ENCODE measurements around the gene MLH3.
A peak's percentile ranks its signal among the peaks of the same experiment; 100 is the strongest.

The MLH3 gene

DNA sequence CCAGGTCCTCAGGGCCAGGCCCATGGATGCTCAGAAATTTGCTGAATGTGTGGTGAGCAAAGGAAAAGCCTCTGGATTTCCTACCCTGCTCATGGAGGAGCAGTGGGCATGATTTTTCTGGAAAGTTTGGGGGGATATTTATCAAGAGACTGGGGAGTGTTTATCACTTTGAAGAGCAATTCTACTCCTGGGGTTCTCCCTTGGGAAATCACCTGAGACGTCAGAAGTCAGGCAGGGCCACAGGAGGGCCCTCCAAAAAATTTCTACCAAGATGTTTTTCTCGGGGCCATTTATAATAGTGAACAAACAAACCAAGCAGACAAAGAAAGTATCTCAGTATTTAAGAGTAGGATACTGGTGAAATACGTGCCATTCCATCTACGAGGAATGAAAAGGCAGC is 68.6 kb downstream of the MLH3 start:
- DNase-seq: no peak

DNA sequence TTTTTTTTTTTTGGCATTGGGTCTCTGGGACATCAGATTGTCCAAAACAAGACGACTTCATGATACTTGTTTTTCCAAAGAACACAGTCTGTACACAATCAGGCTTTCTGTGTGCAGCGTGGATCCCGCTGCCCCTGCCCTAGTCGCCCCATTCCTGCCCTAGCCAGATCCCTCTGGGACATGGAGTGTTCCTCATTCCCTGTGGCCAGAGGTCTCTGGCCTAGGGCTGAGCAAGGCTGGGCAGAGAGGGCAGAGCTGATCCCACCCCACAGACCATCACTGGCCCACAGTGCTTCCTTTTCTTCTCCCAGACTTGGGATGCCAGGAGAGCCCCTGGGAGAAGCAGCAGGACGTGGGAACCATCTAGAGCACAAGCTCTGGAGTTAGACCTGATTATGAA is 69.4 kb downstream of the MLH3 start:
- no peak for DNase-seq

DNA sequence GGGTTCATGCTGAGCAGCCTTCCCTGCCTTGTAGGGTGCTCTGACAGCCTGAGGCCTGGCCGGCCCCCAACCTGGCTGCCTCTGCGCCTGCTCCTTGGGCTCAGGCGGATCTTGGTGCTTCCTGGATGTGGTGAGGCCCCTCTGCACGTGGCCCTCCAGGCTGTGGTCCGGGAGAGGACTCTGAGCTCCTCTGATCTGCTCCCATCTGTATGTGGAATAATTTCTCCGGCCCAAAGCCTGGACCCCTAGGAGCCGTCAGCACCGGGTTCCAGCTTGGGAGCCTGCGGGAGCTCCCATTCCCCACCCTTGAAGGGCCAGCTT is 69.8 kb downstream of the MLH3 start:
- DNase-seq: no peak

DNA sequence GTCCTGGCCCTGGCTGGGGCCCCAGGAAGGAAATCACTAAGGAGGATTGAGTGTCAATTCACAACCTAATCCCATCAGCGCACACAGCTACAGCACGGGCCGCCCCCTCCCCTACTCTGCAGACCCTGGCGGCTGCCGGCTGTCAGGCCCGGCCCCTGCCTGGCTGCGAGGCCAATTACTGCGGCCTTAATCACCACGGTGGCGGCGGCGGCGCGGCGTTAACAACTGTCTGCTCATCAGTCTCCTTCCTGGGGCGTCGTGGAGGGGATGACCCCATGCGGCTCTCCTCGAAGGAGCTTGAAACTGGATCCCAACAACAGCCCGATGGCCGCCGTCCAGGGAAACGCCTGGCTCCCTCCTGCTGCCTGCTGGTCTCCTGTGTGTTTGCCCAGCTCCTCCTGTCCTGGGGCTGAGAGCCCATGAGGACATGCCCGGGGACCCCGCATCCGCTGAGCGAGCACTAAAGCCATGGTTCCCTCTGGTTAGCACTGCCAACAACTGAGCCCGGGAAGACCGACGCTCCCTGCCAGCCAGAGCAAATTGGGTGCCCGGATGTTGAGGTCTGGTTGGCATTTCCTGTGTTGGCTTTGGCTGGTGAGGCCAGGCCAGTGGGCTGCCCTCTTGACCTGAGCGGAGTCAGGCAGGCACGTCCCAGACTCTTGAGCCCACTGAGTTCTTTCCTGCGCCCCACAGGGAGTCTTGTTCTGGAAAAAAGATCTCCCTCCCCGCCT is 70.4 kb downstream of the MLH3 start:
- DNase-seq: peak; percentile 91

DNA sequence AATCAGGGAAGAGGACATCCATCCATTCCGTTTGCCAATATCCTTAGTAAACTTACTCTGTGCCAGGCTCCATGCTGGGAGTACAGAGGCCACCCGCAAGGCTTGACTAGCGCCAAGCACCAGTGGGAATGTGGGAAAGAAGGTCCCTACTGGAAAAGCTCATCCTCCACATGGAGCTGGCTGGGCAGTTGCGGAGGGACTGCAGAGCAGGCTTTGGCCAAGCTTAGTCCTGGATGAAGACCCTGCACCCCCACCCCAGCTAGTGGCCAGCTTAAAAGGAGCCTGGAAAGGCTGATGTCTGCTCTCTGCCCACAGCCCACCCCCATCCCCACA is 70.9 kb downstream of the MLH3 start:
- DNase-seq: peak; percentile 72

DNA sequence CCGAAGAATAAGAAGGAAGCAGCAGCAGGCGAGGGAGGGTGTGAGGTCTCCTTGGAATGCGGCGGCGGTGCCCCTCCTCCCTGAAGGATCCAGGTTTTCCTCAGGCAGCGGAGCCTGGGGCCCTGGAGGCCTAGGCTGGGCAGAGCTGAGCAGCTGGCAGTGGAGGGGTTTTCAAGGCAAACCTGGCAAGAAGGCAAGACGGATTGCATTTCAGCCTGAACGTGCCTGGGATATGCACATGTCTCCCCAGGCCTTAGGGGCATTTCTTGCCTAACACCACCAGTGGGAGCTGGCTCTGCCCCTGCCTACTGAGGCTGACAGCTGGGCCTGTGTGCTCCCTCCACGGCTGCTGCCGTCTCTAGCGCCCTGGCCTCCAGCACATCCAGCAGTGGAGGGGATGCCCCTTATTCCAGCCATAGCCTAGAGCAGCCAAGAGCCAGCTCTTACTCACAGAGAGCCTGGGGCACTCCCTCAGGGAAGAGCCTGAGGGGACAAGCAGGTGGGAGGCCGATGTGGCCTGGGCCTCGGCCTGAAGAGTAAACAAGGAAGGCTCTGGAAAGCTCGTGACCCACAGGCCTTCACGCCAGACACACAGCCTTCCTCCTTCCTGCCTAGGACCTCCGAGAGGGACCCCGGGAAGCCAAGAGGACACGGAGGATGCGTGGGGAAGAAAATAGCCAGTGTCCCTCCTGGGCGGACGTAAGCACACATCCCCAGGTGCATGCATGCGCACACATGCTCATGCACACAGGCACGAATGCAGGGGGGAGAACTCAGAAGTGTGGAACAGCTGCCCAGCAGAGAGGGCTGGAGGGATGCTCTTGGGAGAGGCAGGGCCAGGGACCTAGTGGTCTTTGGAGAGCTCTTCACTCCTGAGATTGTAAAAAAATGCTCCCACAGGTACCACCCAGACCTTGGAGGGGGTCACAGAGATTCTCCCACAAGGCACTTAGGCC is 71.5 kb downstream of the MLH3 start:
- peak; percentile 20 for DNase-seq

DNA sequence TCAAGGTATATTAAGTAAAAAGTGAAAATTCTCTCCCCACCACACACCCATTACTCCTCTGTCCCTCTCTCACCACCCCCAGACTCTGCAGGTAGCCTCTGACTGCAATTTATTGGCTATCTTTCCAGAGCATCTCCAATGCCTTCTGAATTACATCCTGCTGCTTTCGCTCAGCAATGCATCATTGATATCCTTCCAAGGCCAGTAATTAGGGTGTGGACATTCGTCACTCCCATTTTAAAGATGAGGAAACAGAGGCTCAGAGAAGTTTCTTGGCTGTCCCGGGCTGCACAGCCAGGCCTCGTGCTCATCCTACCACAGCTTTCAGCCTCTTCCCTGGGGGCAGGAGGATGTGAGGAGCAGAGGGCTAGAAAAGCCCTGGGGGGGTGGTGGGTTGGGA is 72.2 kb downstream of the MLH3 start:
- DNase-seq: no peak

DNA sequence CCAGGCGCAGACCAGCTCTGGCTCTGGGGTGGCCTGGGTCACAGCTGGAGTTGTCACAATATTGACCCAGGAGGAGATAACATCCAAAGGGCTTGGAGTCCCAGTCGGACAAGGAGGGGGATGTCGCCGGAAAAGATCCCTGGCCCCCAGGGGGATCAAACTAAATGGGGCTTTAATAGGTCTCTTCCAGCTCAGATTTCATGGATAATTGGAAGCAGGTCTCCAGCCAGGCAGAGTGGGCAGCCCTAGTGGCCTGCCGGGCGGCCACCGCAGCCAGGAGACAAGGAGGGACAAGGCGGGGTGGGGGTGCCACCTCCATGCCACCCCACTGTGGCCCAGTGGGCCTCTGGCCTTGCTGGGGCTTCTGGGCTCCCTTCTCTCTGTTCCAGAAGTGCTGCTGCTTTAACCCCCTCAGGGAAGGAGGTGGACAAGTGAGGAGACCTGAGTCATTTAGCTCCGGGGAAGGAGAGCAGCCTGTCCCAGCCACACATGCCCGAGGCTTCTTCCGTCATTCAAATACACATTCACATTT is 72.8 kb downstream of the MLH3 start:
- DNase-seq: no peak

DNA sequence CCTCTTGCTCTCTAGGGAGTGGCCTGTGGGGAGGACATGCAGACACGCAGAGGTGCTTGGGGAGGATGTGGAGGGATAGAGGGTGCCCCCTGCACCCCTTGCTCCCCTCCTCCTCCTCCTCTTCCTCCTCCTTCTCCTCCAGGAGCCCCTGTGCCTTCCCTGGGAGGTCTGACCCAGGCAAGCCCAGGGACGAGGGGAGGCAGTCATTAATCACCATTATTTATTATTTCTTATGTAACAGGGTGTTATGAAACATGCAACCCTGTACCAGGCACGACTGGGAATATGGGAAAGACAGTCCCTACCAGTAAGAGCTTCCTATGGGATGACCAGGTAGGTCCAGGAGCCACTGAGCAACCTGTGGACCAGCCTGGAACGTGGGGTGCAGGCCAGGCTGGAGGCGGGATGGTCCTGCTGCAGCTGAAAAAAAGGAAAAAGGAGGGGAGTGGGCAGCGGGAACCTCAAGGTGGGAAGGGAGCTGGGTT is 73.3 kb downstream of the MLH3 start:
- no peak for DNase-seq

DNA sequence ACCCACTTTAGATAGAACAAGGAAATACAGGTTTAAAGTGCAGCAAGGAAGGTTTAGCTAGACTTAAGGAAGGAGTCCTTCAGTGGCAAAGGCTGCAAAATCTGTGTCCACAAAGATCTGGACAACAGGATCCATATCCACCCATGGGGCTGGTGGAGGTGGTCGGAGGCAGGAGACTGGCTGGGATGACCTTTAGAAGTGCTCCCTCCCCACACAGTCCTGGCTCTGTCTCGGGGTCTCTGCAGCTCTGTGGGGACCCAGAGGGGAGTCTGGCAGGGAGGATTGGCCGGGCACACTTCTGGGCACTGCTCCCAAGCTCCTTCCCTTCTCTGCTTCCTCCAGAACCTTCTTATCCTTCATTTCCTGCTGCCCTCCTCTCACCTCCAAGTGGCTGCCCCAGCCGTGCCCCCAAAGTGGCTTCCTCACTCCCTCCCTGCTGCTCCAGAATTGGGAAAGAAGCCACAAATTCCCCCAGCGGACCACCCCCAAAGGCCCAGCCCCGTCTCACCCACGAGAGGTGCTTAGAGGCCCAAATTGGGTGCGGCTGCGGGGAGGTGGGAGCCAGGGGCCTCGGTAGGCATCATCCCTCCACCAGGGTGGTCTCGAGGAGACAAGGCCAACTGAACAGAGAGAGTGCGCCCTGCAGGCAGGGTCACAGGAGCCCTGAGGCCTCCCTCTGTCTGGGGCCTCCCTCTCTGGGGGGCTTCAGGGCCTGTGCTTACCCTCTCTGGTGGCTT is 73.9 kb downstream of the MLH3 start:
- DNase-seq: no peak

DNA sequence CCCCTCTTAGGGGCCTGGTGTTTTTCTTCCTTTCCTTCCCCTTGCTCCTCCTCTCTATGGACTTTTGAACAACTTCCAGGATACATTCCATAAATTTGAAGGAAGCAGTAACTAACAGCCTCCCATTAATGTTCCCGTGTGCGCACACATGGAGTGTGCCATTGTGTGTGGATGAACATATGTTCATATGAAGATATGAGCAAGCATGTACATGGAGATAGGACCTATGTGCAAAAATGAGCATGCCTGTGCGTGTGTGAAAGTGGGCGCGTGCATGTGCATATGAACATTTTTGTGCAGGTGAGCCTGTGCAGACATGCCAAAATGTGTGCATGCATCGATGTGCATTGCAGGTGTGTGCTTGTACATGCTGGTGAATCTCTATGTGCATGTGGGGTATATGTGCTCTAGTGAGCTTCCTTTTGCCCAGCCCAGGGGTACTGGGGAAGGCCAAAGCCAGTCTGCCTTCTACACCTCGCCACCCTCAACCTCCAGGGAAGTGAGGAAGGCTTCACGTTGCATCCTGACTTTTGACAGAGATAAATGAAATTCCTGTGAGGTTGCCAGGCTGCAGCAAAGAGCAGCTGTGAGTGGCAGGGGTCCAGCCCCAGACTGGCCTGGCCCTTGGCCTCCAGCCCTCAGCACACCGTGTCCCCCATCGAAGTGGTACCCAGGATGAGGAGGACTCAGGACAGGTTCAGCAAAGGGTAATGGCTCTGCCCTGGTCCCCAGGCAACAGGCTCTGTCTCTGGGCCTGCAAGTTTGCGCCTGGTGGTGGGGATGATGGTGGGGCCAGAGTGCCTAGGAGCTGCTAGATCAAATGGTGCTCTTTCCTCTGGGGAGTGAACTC is 74.8 kb downstream of the MLH3 start:
- no peak for DNase-seq

DNA sequence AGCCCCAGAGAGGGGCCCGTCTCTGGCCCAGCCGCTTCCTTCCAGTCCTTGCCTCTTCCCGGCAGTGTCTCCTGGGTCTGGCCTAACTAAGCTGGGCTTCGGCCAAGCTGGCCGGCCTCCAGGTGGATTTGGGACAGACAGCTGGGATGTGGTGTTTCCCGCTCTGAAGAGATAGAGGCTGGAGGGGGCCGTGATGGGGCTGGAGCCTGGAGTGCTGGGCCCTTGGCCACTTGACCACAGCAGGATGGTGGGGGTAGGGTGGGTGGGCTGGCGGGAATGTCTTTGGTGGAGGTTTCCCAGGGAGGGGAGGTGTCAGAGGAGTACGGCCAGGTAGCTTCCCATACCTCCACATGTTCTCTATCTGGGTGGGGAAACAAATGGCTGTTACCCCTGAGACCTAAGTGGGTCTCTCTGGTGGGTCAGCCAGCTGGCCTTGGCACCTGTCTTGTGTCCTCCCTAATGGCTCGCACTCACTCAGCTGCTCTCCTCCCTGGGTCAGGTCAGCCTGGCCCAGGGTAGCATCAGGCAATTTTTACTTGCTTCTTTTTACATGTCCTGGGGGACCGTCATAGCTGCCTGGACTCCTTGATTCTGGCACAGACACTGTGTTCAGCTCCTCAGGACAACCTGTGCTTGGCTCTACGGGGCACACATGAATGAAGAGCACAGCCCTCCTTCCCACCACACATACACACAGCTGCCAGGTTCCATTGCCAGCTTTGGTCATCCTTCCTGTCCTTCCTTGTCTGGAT is 76.0 kb downstream of the MLH3 start:
- no peak for DNase-seq

DNA sequence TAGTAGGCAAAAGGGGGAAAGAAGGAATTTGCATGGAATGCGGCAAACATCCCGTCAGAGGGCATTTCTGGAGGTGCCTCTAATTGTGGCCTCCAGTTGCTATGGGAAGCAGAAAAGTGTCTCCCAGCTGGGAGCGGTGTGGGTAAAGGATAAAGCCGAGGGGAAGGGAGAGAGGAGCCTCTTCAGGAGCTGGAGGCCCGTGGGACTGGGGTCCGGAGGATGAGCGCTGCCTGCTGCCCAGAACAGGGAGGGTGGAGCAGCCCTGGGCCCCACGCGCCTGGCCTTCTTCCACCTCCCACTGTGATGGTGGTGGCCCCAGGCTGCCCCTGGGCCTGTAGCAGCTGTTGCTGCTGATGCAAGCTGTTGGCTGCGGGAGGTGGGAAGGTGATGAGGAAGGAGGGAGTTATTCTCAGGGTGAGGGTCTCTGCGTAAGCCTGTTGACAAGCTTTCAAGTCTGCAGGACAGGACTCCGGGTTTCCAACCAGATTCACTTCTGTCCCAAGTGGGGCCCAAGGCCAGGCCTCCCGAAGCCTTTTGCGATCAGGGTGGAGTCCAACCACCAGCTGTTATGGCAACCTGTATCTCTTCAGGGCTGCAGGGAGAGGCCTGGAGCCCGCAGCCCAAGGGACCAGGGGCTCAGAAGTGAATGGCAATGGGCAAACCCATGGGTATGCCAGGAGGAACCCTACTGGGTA is 76.8 kb downstream of the MLH3 start:
- DNase-seq: no peak

DNA sequence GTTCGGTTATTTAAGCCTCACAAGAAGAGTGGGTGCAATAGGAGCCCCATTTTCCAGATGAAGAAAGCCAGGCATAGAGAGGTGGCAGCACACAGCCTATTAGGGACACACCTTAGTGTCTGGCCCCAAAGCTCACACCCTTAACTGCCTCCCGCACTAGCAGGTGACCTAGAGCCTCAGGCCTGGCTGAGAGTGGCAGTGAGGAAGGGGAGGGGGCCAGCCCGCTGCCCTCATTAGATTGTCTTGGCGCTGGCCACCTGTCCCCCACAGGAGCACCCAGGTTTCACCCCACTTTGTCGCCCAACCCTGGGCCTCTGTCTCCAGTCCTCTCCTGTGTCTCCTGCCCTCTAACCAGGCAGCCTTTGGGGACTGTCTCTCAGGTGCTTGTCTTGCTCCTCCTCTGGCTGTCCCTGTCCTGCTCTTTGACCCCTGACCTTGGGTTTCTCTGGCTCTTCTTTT is 77.3 kb downstream of the MLH3 start:
- DNase-seq: no peak

DNA sequence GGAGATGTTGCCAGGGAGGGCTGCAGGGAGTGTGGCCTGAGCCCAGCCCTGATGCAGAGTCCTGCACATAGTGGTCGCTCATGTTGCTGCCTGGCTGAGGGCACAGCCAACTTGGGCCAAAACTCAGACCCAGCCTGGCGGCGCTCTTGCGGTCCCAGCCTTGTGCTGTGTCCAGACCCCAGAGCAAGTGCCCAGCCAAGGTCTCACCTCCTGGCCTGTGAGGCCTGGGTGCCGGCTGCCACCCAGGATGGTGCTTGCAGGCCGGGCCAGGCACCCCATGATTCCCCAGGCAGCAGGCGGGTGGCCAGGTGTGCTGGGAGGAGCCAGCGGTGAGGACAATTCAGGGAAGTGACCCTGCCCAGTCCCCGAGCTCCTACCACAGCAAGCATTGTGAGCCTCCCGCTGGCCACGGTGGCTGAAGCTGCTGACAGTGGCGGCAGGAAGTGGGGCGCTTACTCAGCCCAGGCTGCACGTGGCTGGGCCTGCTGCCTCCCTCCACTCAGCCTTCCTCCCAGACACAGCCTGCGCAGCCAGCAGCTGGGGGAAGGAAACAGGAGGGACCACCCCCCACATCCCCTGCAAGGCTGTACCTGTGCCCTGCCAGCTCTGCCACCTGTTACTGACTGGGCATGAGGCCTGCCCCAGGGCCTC is 78.1 kb downstream of the MLH3 start:
- DNase-seq: peak; percentile 24

DNA sequence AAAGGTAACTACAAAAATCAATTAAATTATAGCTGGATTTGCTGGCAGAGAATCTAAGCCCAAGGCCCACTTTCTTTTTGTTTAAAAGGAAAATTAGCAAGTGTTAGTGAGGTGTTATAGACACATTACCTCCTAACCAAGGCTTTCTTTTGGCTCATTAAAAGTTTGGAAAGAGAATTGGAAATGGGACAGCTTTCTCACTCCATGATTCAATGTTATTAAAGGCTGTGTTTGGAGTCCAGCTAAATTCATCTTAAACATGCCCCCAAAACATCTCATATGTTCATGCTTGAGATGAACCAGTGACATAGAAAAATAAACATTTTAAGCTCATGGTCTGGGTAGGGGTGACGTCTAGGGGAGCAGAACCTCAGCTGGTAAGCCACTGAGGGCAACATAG is 82.5 kb downstream of the MLH3 start:
- DNase-seq: no peak

DNA sequence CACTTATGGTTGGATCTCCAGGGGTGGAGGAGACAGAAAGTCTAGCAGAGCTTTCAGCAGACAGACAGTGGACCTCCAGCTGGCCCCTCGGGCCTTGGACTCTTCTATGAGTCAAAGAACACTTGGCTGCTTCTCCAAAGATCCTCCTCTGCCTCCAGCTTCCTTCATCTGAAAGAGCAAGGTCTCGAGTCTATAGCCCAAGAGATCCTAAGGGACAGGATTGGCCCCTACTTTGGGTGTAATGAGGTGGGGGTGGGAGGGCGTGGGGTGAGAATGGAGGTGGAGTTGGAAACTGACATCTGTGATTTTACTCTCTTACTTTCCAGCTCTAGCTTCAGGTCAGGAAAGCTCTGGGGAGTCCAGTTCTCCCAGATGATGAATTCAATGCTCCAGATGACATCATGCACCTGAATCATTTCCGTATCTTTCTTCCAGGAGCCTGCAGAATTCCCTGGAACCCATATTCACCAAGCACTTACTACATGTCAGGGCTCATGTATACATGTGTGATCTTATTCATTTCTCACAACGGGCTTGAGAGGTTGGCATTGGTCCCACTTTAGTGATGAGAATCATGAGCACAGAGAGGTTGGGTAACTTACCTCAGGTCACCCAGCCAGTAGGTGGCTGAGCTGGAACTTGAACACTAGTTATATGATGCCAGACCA is 85.6 kb downstream of the MLH3 start:
- DNase-seq: no peak

DNA sequence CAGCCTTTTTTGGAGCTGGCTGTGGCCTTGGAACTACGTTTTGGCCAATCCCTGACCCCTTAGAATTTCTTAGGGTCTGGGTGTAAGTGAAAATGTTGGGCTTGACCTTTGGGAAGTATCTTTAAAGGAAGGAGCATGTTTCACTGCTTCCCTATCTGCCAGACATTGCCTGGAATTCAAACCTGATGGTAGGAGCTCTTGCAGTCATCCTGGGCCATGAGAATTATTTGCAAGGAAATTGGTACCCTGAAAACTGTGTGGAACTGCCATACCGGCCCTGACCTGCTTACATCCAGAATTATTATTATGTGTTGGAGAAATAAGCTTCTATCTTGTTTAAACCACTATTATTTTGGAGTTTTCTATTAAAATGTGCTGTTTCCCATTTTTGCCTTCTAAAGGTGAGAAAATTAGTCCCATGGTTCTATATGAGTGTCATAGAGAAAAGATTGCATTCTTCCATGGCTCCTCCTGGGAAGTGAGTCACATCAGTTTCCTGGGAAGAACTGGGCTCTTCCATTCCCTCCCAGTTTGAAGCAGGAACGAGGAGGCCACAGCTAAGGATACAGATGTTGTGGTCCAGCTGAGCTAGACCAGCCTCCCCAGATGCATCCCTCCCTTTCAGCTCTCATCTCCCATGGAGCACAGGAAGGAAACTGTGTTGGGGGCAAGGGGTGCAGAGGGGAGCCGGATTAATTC is 86.3 kb downstream of the MLH3 start:
- DNase-seq: no peak

All from COR-L47 (cell line).